ENCODE measurements around the gene PRTN3.
"Not testable (repeated sequence)": the region's sequence is repeated elsewhere in the genome, so short reads cannot be mapped to it uniquely, and the experiment has no call there.

PRTN3 gene

GRCh38 chr19:849195-849594, 8.4 kb downstream of the PRTN3 start:
- not testable (repeated sequence) for DNase-seq

- DNase-seq: no peak
These were observed 9.6 kb downstream of the PRTN3 start for GRCh38 chr19:850221-850978.

GRCh38 chr19:850979-851335, 10.2 kb downstream of the PRTN3 start:
- no peak for DNase-seq

- DNase-seq: no peak
These were observed 11.6 kb downstream of the PRTN3 start, which contains the start of gene ELANE for GRCh38 chr19:852136-853013. TSS of gene ELANE (plus strand) at chr19:852303. CDS start at chr19:852329, 26 bp downstream.

GRCh38 chr19:853014-853585, 12.3 kb downstream of the PRTN3 start:
- no peak for DNase-seq

GRCh38 chr19:853614-854220, 12.9 kb downstream of the PRTN3 start:
- DNase-seq: not testable (repeated sequence)

GRCh38 chr19:854549-854948, 13.8 kb downstream of the PRTN3 start:
- no peak for DNase-seq

- no peak for DNase-seq
These were observed 14.3 kb downstream of the PRTN3 start for GRCh38 chr19:855142-855541.

GRCh38 chr19:855566-856120, 14.8 kb downstream of the PRTN3 start:
- no peak for DNase-seq

- no peak for DNase-seq
These were observed 17.5 kb downstream of the PRTN3 start for GRCh38 chr19:858284-858683.

GRCh38 chr19:858868-859843, 18.4 kb downstream of the PRTN3 start, which contains the start of gene CFD:
TSS of gene CFD (plus strand) at chr19:859664. CDS start at chr19:859690, 26 bp downstream.
- DNase-seq: no peak

GRCh38 chr19:861141-861755, 20.4 kb downstream of the PRTN3 start:
- no peak for DNase-seq

- peak; percentile 27 to 67 (median 54) for DNase-seq
These were observed 21.2 kb downstream of the PRTN3 start for GRCh38 chr19:861756-862580.

GRCh38 chr19:862581-863314, 21.9 kb downstream of the PRTN3 start:
- DNase-seq: peak; percentile 34 to 77 (median 63)

- no peak for DNase-seq
These were observed 22.5 kb downstream of the PRTN3 start for GRCh38 chr19:863315-863620.

- no peak for DNase-seq
These were observed 26.0 kb downstream of the PRTN3 start for GRCh38 chr19:866769-867300.

- DNase-seq: no peak
These were observed 26.5 kb downstream of the PRTN3 start for GRCh38 chr19:867301-867793.

GRCh38 chr19:867855-868457, 27.2 kb downstream of the PRTN3 start:
- DNase-seq: no peak
